Left ventricle myocardium inferior (tissue), 1 donor: ENCODE measurements around the gene NAA38. TPM values are rescaled to one million over a fixed set of nuclear protein-coding genes. Genes with fewer than 3 reads are reported as not detected.

Source experiments
- DNase-seq: peaks from one replicate; pipeline ENCODE4 v3.0.0-alpha.2; 2020
- H3K27ac ChIP-seq: fragments of 200-600 bp; replicated peaks from 2 replicates; pipeline ENCODE4 v1.8.0; 2021
- H3K27me3 ChIP-seq: fragments of 200-600 bp; 2 replicates; pipeline ENCODE4 v1.8.0; 2021; ENCODE audit warnings: low read depth
- H3K36me3 ChIP-seq: fragments of 200-600 bp; 2 replicates; pipeline ENCODE4 v1.8.0; 2021
- H3K4me1 ChIP-seq: fragments of 200-600 bp; 2 replicates; pipeline ENCODE4 v1.8.0; 2021
- H3K4me3 ChIP-seq: fragments of 200-600 bp; 2 replicates; pipeline ENCODE4 v1.8.0; 2021; ENCODE audit warnings: mild to moderate bottlenecking, moderate library complexity
- H3K9me3 ChIP-seq: fragments of 200-600 bp; replicated peaks from 2 replicates; pipeline ENCODE4 v1.8.0; 2021
- intact Hi-C: fragments of 100-400 bp; cut with micrococcal nuclease; formaldehyde crosslinking; loops from one replicate; pipeline ENCODE4 v1.11.0; 2022
- total RNA-seq: library from RNA; stranded (reverse); fragmentation: NEBNext Ultra II Directional; extraction: Animal tissue kit (Norgen Biotek cat#: 25700); gene quantifications from one replicate; pipeline ENCODE4 v1.2.1, GENCODE V29; 2021
- TF ChIP-seq, protein P1 (sequence below): fragments of 200-600 bp; IDR thresholded peaks from 2 replicates; pipeline ENCODE4 v1.8.0; 2021; ENCODE audit warnings: antibody characterized with exemption, mild to moderate bottlenecking, borderline replicate concordance
- donor health status: DM: no; HTN: yes; CAD: no; lungs with severe emphysema.

NAA38 gene
- total RNA-seq, 1 donor from 2014 or later, result 89.8 TPM

DNA sequence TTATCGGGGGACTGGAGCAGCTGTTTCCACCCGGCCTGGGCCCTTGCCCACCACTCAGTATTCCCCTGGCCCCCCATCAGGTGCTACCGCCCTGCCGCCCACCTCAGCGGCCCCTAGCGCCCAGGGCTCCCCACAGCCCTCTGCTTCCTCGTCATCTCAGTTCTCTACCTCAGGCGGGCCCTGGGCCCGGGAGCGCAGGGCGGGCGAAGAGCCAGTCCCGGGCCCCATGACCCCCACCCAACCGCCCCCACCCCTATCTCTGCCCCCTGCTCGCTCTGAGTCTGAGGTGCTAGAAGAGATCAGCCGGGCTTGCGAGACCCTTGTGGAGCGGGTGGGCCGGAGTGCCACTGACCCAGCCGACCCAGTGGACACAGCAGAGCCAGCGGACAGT lies 8.6 kb downstream of the NAA38 start:
- TF ChIP-seq, protein P1, sequence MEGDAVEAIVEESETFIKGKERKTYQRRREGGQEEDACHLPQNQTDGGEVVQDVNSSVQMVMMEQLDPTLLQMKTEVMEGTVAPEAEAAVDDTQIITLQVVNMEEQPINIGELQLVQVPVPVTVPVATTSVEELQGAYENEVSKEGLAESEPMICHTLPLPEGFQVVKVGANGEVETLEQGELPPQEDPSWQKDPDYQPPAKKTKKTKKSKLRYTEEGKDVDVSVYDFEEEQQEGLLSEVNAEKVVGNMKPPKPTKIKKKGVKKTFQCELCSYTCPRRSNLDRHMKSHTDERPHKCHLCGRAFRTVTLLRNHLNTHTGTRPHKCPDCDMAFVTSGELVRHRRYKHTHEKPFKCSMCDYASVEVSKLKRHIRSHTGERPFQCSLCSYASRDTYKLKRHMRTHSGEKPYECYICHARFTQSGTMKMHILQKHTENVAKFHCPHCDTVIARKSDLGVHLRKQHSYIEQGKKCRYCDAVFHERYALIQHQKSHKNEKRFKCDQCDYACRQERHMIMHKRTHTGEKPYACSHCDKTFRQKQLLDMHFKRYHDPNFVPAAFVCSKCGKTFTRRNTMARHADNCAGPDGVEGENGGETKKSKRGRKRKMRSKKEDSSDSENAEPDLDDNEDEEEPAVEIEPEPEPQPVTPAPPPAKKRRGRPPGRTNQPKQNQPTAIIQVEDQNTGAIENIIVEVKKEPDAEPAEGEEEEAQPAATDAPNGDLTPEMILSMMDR, result no peak
- DNase-seq, result no peak
- Histone ChIP-seq H3K27me3 (no peaks in the 10 kb centered on the region), H3K27ac (no peak overlapping the region), H3K36me3 (peaks cover 75% of the 10 kb centered on the region), H3K4me3 (no peak overlapping the region), H3K4me1 (peaks cover 49% of the 10 kb centered on the region), H3K9me3 (no peaks in the 10 kb centered on the region)
- intact Hi-C loops, result no loop called here

DNA sequence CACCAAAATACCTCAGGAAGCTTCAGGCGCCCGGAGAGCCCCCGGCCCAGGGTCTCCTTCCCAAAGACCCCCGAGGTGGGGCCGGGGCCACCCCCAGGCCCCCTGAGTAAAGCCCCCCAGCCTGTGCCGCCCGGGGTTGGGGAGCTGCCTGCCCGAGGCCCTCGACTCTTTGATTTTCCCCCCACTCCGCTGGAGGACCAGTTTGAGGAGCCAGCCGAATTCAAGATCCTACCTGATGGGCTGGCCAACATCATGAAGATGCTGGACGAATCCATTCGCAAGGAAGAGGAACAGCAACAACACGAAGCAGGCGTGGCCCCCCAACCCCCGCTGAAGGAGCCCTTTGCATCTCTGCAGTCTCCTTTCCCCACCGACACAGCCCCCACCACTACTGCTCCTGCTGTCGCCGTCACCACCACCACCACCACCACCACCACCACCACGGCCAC lies 9.2 kb downstream of the NAA38 start:
- Histone ChIP-seq H3K27me3 (no peaks in the 10 kb centered on the region), H3K4me3 (no peak overlapping the region), H3K27ac (no peak overlapping the region), H3K9me3 (no peaks in the 10 kb centered on the region), H3K4me1 (peaks cover 50% of the 10 kb centered on the region), H3K36me3 (peaks cover 69% of the 10 kb centered on the region)
- DNase-seq, result no peak
- TF ChIP-seq, protein P1, result no peak
- intact Hi-C loops, result no loop called here

DNA sequence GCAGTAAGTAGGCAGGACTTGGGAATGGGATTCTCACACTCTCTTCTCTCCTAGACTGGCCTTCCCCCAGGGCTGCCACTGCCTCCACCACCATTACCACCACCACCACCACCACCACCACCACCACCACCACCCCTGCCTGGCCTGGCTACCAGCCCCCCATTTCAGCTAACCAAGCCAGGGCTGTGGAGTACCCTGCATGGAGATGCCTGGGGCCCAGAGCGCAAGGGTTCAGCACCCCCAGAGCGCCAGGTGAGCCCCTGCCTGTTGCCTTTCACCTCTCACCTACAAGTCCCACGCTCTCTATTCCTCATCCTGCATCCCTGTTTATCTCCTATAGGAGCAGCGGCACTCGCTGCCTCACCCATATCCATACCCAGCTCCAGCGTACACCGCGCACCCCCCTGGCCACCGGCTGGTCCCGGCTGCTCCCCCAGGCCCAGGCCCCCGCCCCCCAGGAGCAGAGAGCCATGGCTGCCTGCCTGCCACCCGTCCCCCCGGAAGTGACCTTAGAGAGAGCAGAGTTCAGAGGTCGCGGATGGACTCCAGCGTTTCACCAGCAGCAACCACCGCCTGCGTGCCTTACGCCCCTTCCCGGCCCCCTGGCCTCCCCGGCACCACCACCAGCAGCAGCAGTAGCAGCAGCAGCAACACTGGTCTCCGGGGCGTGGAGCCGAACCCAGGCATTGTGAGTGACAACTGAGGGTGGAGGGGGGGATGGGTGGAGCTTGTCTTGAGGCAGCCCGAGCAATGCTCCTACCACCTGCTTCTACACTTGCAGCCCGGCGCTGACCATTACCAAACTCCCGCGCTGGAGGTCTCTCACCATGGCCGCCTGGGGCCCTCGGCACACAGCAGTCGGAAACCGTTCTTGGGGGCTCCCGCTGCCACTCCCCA lies 10.3 kb downstream of the NAA38 start:
- Histone ChIP-seq H3K4me1 (peaks cover 50% of the 10 kb centered on the region), H3K4me3 (no peak overlapping the region), H3K27ac (no peak overlapping the region), H3K27me3 (no peaks in the 10 kb centered on the region), H3K36me3 (peaks cover 58% of the 10 kb centered on the region), H3K9me3 (no peaks in the 10 kb centered on the region)
- intact Hi-C loops, result no loop called here
- DNase-seq, result no peak
- TF ChIP-seq, protein P1, result no peak

DNA sequence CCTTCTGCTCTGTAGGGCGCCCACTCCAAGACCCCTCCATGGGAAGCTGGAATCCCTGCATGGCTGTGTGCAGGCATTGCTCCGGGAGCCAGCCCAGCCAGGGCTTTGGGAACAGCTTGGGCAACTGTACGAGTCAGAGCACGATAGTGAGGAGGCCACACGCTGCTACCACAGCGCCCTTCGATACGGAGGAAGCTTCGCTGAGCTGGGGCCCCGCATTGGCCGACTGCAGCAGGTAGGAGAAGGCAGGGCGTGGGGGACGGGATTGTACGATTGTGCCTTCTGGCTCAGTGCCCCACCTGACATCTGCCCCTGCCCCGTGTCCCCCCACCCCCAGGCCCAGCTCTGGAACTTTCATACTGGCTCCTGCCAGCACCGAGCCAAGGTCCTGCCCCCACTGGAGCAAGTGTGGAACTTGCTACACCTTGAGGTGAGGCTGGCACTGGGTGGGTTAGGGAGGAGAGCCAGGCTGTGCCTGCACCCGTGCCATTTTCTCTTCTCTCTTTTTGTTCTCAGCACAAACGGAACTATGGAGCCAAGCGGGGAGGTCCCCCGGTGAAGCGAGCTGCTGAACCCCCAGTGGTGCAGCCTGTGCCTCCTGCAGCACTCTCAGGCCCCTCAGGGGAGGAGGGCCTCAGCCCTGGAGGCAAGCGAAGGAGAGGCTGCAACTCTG lies 11.2 kb downstream of the NAA38 start:
- Histone ChIP-seq H3K9me3 (no peaks in the 10 kb centered on the region), H3K27ac (no peak overlapping the region), H3K4me3 (no peak overlapping the region), H3K36me3 (peaks cover 54% of the 10 kb centered on the region), H3K27me3 (no peaks in the 10 kb centered on the region), H3K4me1 (peaks cover 51% of the 10 kb centered on the region)
- TF ChIP-seq, protein P1, result no peak
- intact Hi-C loops, result no loop called here
- DNase-seq, result no peak

DNA sequence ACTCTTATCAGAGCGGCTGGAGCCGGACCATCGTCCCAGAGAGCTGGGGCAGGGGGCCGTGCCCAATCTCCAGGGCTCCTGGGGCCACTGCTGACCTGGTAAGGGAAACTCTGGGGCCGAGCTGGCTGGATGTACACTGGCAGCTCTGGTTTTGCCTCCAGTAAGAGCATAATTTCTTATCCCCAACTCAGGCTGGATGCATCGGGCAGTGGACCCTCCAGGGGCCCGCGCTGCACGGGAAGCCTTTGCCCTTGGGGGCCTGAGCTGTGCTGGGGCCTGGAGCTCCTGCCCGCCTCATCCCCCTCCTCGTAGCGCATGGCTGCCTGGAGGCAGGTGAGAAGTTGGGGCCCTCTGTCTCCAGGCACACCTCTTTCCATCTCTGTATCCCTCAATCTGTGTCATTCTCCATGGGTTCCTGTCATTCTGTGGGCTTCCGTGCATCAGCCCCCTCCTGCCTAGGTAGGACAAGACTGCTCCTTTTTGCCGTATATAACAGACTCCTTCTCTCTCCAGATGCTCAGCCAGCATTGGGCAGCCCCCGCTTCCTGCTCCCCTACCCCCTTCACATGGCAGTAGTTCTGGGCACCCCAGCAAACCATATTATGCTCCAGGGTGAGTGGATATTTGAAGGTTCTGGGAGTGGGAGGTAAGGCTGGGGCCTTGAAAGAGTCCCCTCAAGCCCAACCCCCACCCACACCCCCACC lies 11.8 kb downstream of the NAA38 start:
- peaks cover 56% of the 10 kb centered on the region for H3K4me1 ChIP-seq
- DNase-seq, result no peak
- H3K36me3 ChIP-seq, result peaks cover 47% of the 10 kb centered on the region
- H3K4me3 ChIP-seq, result peak overlapping the region; percentile 80
- peak overlapping the region; percentile 96 for H3K27ac ChIP-seq
- no peaks in the 10 kb centered on the region for H3K9me3 ChIP-seq
- no peaks in the 10 kb centered on the region for H3K27me3 ChIP-seq
- TF ChIP-seq, protein P1, result no peak
- intact Hi-C loops, result no loop called here
